Trophoblast cell (in vitro differentiated cells and primary cell): ENCODE measurements around the gene SCNN1G.

Experiments used
- DNase-seq, 2 donors: peaks; one replicate each; pipeline ENCODE4 v3.0.0-alpha.2; 2016
- H2AFZ ChIP-seq: 2 replicates; pipeline ENCODE4 v1.6.1; 2013; ENCODE audit warnings: low read length, moderate library complexity, mild to moderate bottlenecking; ENCODE audit not compliant: insufficient read depth, poor library complexity
- H2AK5ac ChIP-seq: 2 replicates; pipeline ENCODE4 v1.6.1; 2013; ENCODE audit warnings: mild to moderate bottlenecking, low read length
- H2BK120ac ChIP-seq: 2 replicates; pipeline ENCODE4 v1.6.1; 2013; ENCODE audit warnings: low read length, mild to moderate bottlenecking, moderate library complexity; ENCODE audit not compliant: insufficient read depth, poor library complexity
- H2BK12ac ChIP-seq: 2 replicates; pipeline ENCODE4 v1.6.1; 2013; ENCODE audit warnings: mild to moderate bottlenecking, low read length, moderate library complexity
- H2BK5ac ChIP-seq: 2 replicates; pipeline ENCODE4 v1.6.1; 2013; ENCODE audit warnings: low read length, low read depth, moderate library complexity, mild to moderate bottlenecking; ENCODE audit not compliant: poor library complexity
- H3K14ac ChIP-seq: 2 replicates; pipeline ENCODE4 v1.6.1; 2013; ENCODE audit warnings: mild to moderate bottlenecking, low read length
- H3K18ac ChIP-seq: 2 replicates; pipeline ENCODE4 v1.6.1; 2013; ENCODE audit warnings: mild to moderate bottlenecking, low read length
- H3K23ac ChIP-seq: 2 replicates; pipeline ENCODE4 v1.6.1; 2013; ENCODE audit warnings: low read length
- H3K27ac ChIP-seq: 2 replicates; pipeline ENCODE4 v1.5.1; 2013; ENCODE audit warnings: low read depth, mild to moderate bottlenecking, inconsistent platforms, low read length, moderate library complexity
- H3K27me3 ChIP-seq: 2 replicates; pipeline ENCODE4 v1.6.1; 2013; ENCODE audit warnings: inconsistent platforms, mild to moderate bottlenecking, low read length, moderate library complexity; ENCODE audit not compliant: insufficient read depth
- H3K36me3 ChIP-seq, 2 experiments: 1 replicate in 1 of 2; 2 replicates in 1 of 2; pipeline ENCODE4 v1.6.1; 2013; ENCODE audit warnings: low read length in 2 of 2, mild to moderate bottlenecking in 2 of 2, moderate library complexity in 1 of 2; ENCODE audit not compliant: insufficient read depth in 2 of 2, control insufficient read depth in 1 of 2
- H3K4ac ChIP-seq: 2 replicates; pipeline ENCODE4 v1.6.1; 2013; ENCODE audit warnings: low read depth, mild to moderate bottlenecking, low read length, moderate library complexity
- H3K4me1 ChIP-seq, 2 experiments: 1 replicate in 1 of 2; 2 replicates in 1 of 2; pipeline ENCODE4 v1.6.1; 2013; ENCODE audit warnings: low read length in 2 of 2, mild to moderate bottlenecking in 2 of 2, moderate library complexity in 1 of 2; ENCODE audit not compliant: insufficient read depth in 2 of 2, control insufficient read depth in 1 of 2
- H3K4me2 ChIP-seq: 2 replicates; pipeline ENCODE4 v1.6.1; 2013; ENCODE audit warnings: inconsistent platforms, mild to moderate bottlenecking, low read length, moderate library complexity
- H3K4me3 ChIP-seq: 2 replicates; pipeline ENCODE4 v1.5.1; 2013; ENCODE audit warnings: mild to moderate bottlenecking, low read depth, low read length, inconsistent platforms
- H3K79me1 ChIP-seq: one replicate; pipeline ENCODE4 v1.6.1; 2013; ENCODE audit warnings: low read length
- H3K79me2 ChIP-seq: 2 replicates; pipeline ENCODE4 v1.6.1; 2013; ENCODE audit warnings: low read length, mild to moderate bottlenecking; ENCODE audit not compliant: control insufficient read depth, insufficient read depth, poor library complexity
- H3K9ac ChIP-seq: 2 replicates; pipeline ENCODE4 v1.6.1; 2013; ENCODE audit warnings: mild to moderate bottlenecking, low read length
- H3K9me3 ChIP-seq: 2 replicates; pipeline ENCODE4 v1.6.1; 2013; ENCODE audit warnings: low read depth, mild to moderate bottlenecking, control low read depth, inconsistent platforms, low read length; ENCODE audit not compliant: insufficient read depth
- H4K12ac ChIP-seq: 2 replicates; pipeline ENCODE4 v1.6.1; 2013; ENCODE audit warnings: low read depth, mild to moderate bottlenecking, low read length, moderate library complexity
- H4K8ac ChIP-seq: 2 replicates; pipeline ENCODE4 v1.6.1; 2013; ENCODE audit warnings: low read depth, mild to moderate bottlenecking, low read length, moderate library complexity
- H4K91ac ChIP-seq: one replicate; pipeline ENCODE4 v1.6.1; 2013; ENCODE audit warnings: low read depth, mild to moderate bottlenecking, low read length, moderate library complexity
- WGBS: extraction: QIAGEN DNeasy Blood & Tissue Kit; methylation state at CpG from one replicate; pipeline ENCODE4 v1.1.7; 2013; ENCODE audit warnings: missing lambda C conversion rate; ENCODE audit not compliant: insufficient read length, insufficient coverage; ENCODE audit errors: extremely low coverage; 5-methylcytosine and 5-hydroxymethylcytosine counted together

Gene SCNN1G

GRCh38 chr16:23155445-23156049 is 27.0 kb upstream of the SCNN1G start:
- H2BK5ac ChIP-seq, result no peak overlapping the region
- H3K9ac ChIP-seq, result no peak overlapping the region
- H2AK5ac ChIP-seq, result no peak overlapping the region
- no peak overlapping the region for H3K4me3 ChIP-seq
- H3K4me1 ChIP-seq, result no peaks in the 10 kb centered on the region
- H3K4me2 ChIP-seq, result no peak overlapping the region
- H3K79me2 ChIP-seq, result no peaks in the 10 kb centered on the region
- no peak overlapping the region for H3K14ac ChIP-seq
- H3K23ac ChIP-seq, result no peak overlapping the region
- peak in 1 of 2 donors; percentile 31 for DNase-seq
- H4K91ac ChIP-seq, result no peak overlapping the region
- H3K27ac ChIP-seq, result no peak overlapping the region
- no CpG with 5 or more reads among the region's 7 CpGs for WGBS
- H3K9me3 ChIP-seq, result no peaks in the 10 kb centered on the region
- no peak overlapping the region for H3K18ac ChIP-seq
- H4K12ac ChIP-seq, result no peak overlapping the region
- H2BK12ac ChIP-seq, result no peak overlapping the region
- H2BK120ac ChIP-seq, result no peak overlapping the region
- H3K4ac ChIP-seq, result no peak overlapping the region
- H2AFZ ChIP-seq, result no peak overlapping the region
- H3K79me1 ChIP-seq, result no peaks in the 10 kb centered on the region
- H3K27me3 ChIP-seq, result no peaks in the 10 kb centered on the region
- H4K8ac ChIP-seq, result no peak overlapping the region
- H3K36me3 ChIP-seq, result no peaks in the 10 kb centered on the region

GRCh38 chr16:23156110-23156509 is 26.4 kb upstream of the SCNN1G start:
- Histone ChIP-seq H2AK5ac (no peak overlapping the region), H3K14ac (no peak overlapping the region), H3K9me3 (no peaks in the 10 kb centered on the region), H4K91ac (no peak overlapping the region), H3K27me3 (no peaks in the 10 kb centered on the region), H3K4me2 (no peak overlapping the region), H3K9ac (no peak overlapping the region), H3K79me1 (no peaks in the 10 kb centered on the region), H3K36me3 (no peaks in the 10 kb centered on the region), H3K4me3 (no peak overlapping the region), H3K4ac (no peak overlapping the region), H2BK120ac (no peak overlapping the region), H3K27ac (no peak overlapping the region), H2BK12ac (no peak overlapping the region), H4K12ac (no peak overlapping the region), H2BK5ac (no peak overlapping the region), H3K4me1 (no peaks in the 10 kb centered on the region), H2AFZ (no peak overlapping the region), H4K8ac (no peak overlapping the region), H3K79me2 (no peaks in the 10 kb centered on the region), H3K18ac (no peak overlapping the region), H3K23ac (no peak overlapping the region)
- no peak for DNase-seq
- no CpG with 5 or more reads among the region's 3 CpGs for WGBS

- Histone ChIP-seq H3K4ac (no peak overlapping the region), H3K9me3 (no peaks in the 10 kb centered on the region), H2BK120ac (no peak overlapping the region), H3K4me2 (no peak overlapping the region), H3K9ac (no peak overlapping the region), H3K79me1 (no peaks in the 10 kb centered on the region), H2BK5ac (no peak overlapping the region), H3K4me1 (no peaks in the 10 kb centered on the region), H3K18ac (no peak overlapping the region), H2AFZ (no peak overlapping the region), H3K36me3 (no peaks in the 10 kb centered on the region), H4K91ac (no peak overlapping the region), H2BK12ac (no peak overlapping the region), H3K79me2 (no peaks in the 10 kb centered on the region), H4K12ac (no peak overlapping the region), H3K23ac (no peak overlapping the region), H3K27me3 (no peaks in the 10 kb centered on the region), H3K14ac (no peak overlapping the region), H2AK5ac (no peak overlapping the region), H3K4me3 (no peak overlapping the region), H3K27ac (no peak overlapping the region), H4K8ac (no peak overlapping the region)
- WGBS, result no CpG with 5 or more reads among the region's 1 CpG
- DNase-seq, result no peak
Measured at GRCh38 chr16:23156946-23157460, 25.5 kb upstream of the SCNN1G start.

GRCh38 chr16:23158114-23158513 is 24.4 kb upstream of the SCNN1G start:
- Histone ChIP-seq H3K4me3 (no peak overlapping the region), H2BK5ac (no peak overlapping the region), H3K4me2 (no peak overlapping the region), H3K79me2 (no peaks in the 10 kb centered on the region), H3K27me3 (no peaks in the 10 kb centered on the region), H3K18ac (no peak overlapping the region), H2AFZ (no peak overlapping the region), H3K14ac (no peak overlapping the region), H3K4ac (no peak overlapping the region), H3K4me1 (no peaks in the 10 kb centered on the region), H4K8ac (no peak overlapping the region), H3K23ac (no peak overlapping the region), H3K27ac (no peak overlapping the region), H4K91ac (no peak overlapping the region), H4K12ac (no peak overlapping the region), H3K9me3 (no peaks in the 10 kb centered on the region), H3K9ac (no peak overlapping the region), H2BK12ac (no peak overlapping the region), H3K79me1 (no peaks in the 10 kb centered on the region), H2BK120ac (no peak overlapping the region), H2AK5ac (no peak overlapping the region), H3K36me3 (no peaks in the 10 kb centered on the region)
- no peak for DNase-seq
- no CpG with 5 or more reads among the region's 6 CpGs for WGBS
